RWPE1 (cell line): ENCODE data around the gene AKR1A1.

Experiments used
- CTCF ChIA-PET: fragments of 350-600 bp; sonication (Branson Sonifier 250); formaldehyde crosslinking; extraction: SDS; loops from one replicate; lab custom pipeline; 2021; lab: Yijun Ruan, JAX
- POLR2A ChIA-PET: fragments of 400-600 bp; formaldehyde crosslinking; extraction: SDS; loops from one replicate; lab custom pipeline; 2020; ENCODE audit warnings: antibody characterized with exemption; ENCODE audit not compliant: low non-redundant PET; lab: Yijun Ruan, JAX
- DNase-seq: peaks from one replicate; pipeline ENCODE4 v3.0.0; 2012; ENCODE audit warnings: low spot score
- H3K27ac ChIP-seq: fragments of 450-650 bp; 2 replicates; pipeline ENCODE4 v1.5.1; 2017
- CTCF ChIP-seq: fragments of 450-650 bp; conservative IDR thresholded peaks from 2 replicates; pipeline ENCODE4 v1.5.1; 2017; ENCODE audit warnings: low read depth, mild to moderate bottlenecking

AKR1A1 gene

GRCh38 chr1:45610589-45611226, 60.1 kb downstream of the AKR1A1 start:
- no peak for DNase-seq
- CTCF ChIA-PET: no interaction called here
- POLR2A ChIA-PET: no interaction called here
- TF ChIP-seq CTCF: no peak
- no peak overlapping the region for H3K27ac ChIP-seq

GRCh38 chr1:45612941-45613579, 62.4 kb downstream of the AKR1A1 start:
- POLR2A ChIA-PET: no interaction called here
- peak overlapping the region; percentile 62 for H3K27ac ChIP-seq
- no peak for TF ChIP-seq CTCF
- CTCF ChIA-PET: interaction anchor here (0.6 kb wide), 2 partner anchors 23 to 797 kb away, joined by 3 read pairs; no protein-coding TSS in a partner anchor
- DNase-seq: peak; percentile 38

GRCh38 chr1:45615885-45616284, 65.3 kb downstream of the AKR1A1 start:
- POLR2A ChIA-PET: no interaction called here
- CTCF ChIA-PET: no interaction called here
- no peak for DNase-seq
- TF ChIP-seq CTCF: no peak
- no peak overlapping the region for H3K27ac ChIP-seq

- H3K27ac ChIP-seq: no peak overlapping the region
- no peak for TF ChIP-seq CTCF
- ChIA-PET CTCF (no interaction called here), POLR2A (no interaction called here)
- no peak for DNase-seq
These were observed 67.0 kb downstream of the AKR1A1 start for GRCh38 chr1:45617618-45618017.

- peak overlapping the region; percentile 33; the same call in 1 of the 2 replicates for H3K27ac ChIP-seq
- CTCF ChIA-PET: no interaction called here
- POLR2A ChIA-PET: no interaction called here
- no peak for TF ChIP-seq CTCF
- no peak for DNase-seq
These were observed 68.7 kb downstream of the AKR1A1 start for GRCh38 chr1:45619149-45619921.
